Smooth muscle cell (in vitro differentiated cells): ENCODE results near the gene PRIMA1. TPM values are rescaled to one million over a fixed set of nuclear protein-coding genes. Genes with fewer than 3 reads are reported as not detected.

Experiments
- DNase-seq: peaks from one replicate; lab custom pipeline; 2025; ENCODE audit not compliant: unreplicated experiment; lab: John Stamatoyannopoulos, UW
- H2AFZ ChIP-seq: fragments of 200-600 bp; sonication (generic); 2 replicates; pipeline ENCODE4 v1.6.0; 2016; ENCODE audit warnings: antibody characterized with exemption, low read depth, mild to moderate bottlenecking
- H3F3A ChIP-seq: fragments of 200-600 bp; sonication (generic); 2 replicates; pipeline ENCODE4 v1.6.0; 2017; ENCODE audit warnings: antibody characterized with exemption, low read depth
- H3K27ac ChIP-seq: fragments of 200-600 bp; sonication (generic); 2 replicates; pipeline ENCODE4 v1.5.1; 2016; ENCODE audit warnings: low read depth, mild to moderate bottlenecking
- H3K27me3 ChIP-seq: fragments of 200-600 bp; sonication (generic); 2 replicates; pipeline ENCODE4 v1.6.1; 2016; ENCODE audit warnings: low read depth, mild to moderate bottlenecking
- H3K36me3 ChIP-seq: fragments of 200-600 bp; sonication (generic); 2 replicates; pipeline ENCODE4 v1.5.1; 2016; ENCODE audit warnings: low read depth
- H3K4me1 ChIP-seq: fragments of 200-600 bp; sonication (generic); 2 replicates; pipeline ENCODE4 v1.5.1; 2016; ENCODE audit warnings: low read depth
- H3K4me2 ChIP-seq: fragments of 200-600 bp; sonication (generic); 2 replicates; pipeline ENCODE4 v1.6.0; 2016; ENCODE audit warnings: mild to moderate bottlenecking
- H3K4me3 ChIP-seq: fragments of 200-600 bp; sonication (generic); 2 replicates; pipeline ENCODE4 v1.5.1; 2016; ENCODE audit warnings: mild to moderate bottlenecking
- H3K79me2 ChIP-seq: fragments of 200-600 bp; sonication (generic); 2 replicates; pipeline ENCODE4 v1.6.0; 2016; ENCODE audit warnings: low read depth, mild to moderate bottlenecking
- H3K9ac ChIP-seq: fragments of 200-600 bp; sonication (generic); 2 replicates; pipeline ENCODE4 v1.6.0; 2016; ENCODE audit warnings: low read depth
- H3K9me3 ChIP-seq: fragments of 200-600 bp; sonication (generic); replicated peaks from 2 replicates; pipeline ENCODE4 v1.5.1; 2016; ENCODE audit warnings: low read depth
- H4K20me1 ChIP-seq: fragments of 200-600 bp; sonication (generic); 2 replicates; pipeline ENCODE4 v1.6.0; 2016; ENCODE audit warnings: low read depth
- WGBS: methylation state at CpG from one replicate; pipeline ENCODE4 v1.1.7; 2016; ENCODE audit warnings: low lambda C conversion rate; 5-methylcytosine and 5-hydroxymethylcytosine counted together
- polyA plus RNA-seq: library from polyadenylated mRNA; unstranded; fragments of >200 nt; fragmentation: Nextera tagmentation; extraction: Ambion mirVana; gene quantifications from 2 replicates; pipeline ENCODE4 v1.2.1, GENCODE V29; 2016
- total RNA-seq: library from RNA; depleted of rRNA; stranded (reverse); fragments of >200 nt; gene quantifications from 2 replicates; pipeline ENCODE4 v1.2.3, GENCODE V29; 2014
- TF ChIP-seq, protein P1 (sequence below): fragments of 200-600 bp; sonication (generic); IDR thresholded peaks from 2 replicates; pipeline ENCODE4 v1.5.1; 2017; ENCODE audit warnings: borderline replicate concordance, mild to moderate bottlenecking, antibody characterized with exemption; ENCODE audit not compliant: insufficient read depth, poor library complexity, severe bottlenecking

The PRIMA1 gene
- total and polyA plus RNA-seq, 2 experiments from 2014 or later, result not detected

DNA sequence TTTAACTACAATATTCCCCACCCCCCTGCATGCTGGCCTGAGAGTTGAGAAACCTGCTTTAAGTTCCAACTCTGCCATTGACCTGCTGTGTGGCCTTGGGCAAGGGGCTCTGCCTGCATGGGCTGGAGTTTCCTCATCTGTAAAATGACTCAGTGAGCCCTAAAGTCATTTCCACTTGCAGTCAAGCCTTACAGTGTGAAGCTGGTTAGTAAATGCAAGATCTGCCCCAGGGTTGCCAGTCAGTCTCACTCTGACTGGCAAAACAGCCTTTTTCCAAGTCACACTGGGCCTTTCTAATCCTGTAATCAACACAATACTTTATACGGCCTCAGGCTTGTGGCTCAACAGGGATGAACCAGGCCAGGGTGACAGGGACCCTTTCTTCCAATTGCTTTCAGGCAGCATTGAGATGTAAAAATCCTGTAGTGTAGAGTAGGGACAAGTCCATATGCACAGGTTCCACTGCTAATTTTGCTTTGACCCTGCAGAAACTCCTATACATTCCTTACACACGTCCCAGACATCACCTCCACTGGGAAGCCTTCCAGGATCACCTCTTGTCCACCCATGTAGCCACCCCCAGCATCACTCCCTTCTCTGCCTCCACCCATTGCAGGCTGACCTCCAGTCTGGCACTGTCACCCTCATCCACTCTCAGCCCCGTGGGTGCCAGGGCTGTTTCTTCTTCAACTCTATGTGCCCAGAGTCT is 42.6 kb upstream of the PRIMA1 start:
- Histone ChIP-seq H3K9me3 (no peaks in the 10 kb centered on the region), H4K20me1 (no peaks in the 10 kb centered on the region), H3K27me3 (no peaks in the 10 kb centered on the region), H2AFZ (no peak overlapping the region), H3F3A (no peaks in the 10 kb centered on the region), H3K9ac (no peak overlapping the region), H3K4me1 (no peaks in the 10 kb centered on the region), H3K4me3 (no peak overlapping the region), H3K4me2 (no peak overlapping the region), H3K79me2 (no peaks in the 10 kb centered on the region), H3K27ac (no peak overlapping the region), H3K36me3 (no peaks in the 10 kb centered on the region)
- DNase-seq, result no peak
- TF ChIP-seq, protein P1, sequence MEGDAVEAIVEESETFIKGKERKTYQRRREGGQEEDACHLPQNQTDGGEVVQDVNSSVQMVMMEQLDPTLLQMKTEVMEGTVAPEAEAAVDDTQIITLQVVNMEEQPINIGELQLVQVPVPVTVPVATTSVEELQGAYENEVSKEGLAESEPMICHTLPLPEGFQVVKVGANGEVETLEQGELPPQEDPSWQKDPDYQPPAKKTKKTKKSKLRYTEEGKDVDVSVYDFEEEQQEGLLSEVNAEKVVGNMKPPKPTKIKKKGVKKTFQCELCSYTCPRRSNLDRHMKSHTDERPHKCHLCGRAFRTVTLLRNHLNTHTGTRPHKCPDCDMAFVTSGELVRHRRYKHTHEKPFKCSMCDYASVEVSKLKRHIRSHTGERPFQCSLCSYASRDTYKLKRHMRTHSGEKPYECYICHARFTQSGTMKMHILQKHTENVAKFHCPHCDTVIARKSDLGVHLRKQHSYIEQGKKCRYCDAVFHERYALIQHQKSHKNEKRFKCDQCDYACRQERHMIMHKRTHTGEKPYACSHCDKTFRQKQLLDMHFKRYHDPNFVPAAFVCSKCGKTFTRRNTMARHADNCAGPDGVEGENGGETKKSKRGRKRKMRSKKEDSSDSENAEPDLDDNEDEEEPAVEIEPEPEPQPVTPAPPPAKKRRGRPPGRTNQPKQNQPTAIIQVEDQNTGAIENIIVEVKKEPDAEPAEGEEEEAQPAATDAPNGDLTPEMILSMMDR, result no peak
- WGBS, result 72% methylated on average over 3 of the region's 3 CpGs

DNA sequence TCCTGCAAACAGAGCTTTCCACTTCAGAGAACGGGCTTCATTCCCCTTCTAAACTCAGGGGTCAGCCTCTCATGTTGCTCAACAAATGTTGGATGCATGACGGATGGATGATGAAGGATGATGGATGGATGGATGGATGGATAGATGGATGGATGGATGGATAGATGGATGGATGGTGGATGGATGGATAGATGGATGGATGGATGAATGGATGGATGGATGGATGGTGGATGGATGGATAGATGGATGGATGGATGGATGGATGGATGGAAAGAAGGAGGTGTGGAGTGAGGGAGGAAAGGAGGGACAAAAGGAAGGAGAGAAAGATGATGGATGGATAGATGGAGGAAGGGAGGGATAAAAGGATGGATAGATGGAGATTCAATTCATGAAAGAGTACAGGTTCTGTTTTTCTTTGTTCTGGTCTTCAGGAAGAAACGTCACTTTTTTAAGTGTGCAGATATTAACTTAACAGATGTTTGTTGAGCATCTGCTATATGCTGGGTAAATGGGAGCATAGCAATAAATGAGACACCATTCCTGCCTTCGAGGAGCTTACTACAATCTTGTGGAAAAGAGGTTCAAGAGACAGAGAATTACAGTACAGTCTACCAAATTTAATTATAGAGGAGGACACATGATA is 41.7 kb upstream of the PRIMA1 start:
- Histone ChIP-seq H3K4me3 (no peak overlapping the region), H3K27me3 (no peaks in the 10 kb centered on the region), H3K79me2 (no peaks in the 10 kb centered on the region), H3K4me1 (no peaks in the 10 kb centered on the region), H3K9ac (no peak overlapping the region), H3K4me2 (no peak overlapping the region), H3K27ac (no peak overlapping the region), H3F3A (no peaks in the 10 kb centered on the region), H3K9me3 (no peaks in the 10 kb centered on the region), H4K20me1 (no peaks in the 10 kb centered on the region), H3K36me3 (no peaks in the 10 kb centered on the region), H2AFZ (no peak overlapping the region)
- DNase-seq, result no peak
- TF ChIP-seq, protein P1, result no peak
- 85% methylated on average over 4 of the region's 4 CpGs for WGBS

DNA sequence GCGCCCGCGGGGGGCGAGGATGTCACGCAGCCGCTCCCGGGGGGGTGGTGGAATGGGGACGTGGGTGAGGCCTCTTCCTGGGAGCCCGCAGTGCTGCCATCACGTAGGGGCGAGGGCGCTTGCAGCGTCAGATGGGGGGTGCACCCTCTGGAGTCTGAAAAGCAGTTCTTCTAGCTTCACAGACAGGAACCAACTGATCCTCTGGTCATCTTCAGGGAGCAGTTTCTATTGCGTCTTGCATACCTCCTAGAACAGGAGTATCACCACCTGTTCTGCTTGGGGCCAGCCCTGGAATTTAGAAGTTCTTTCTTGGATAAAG is 36.9 kb upstream of the PRIMA1 start:
- Histone ChIP-seq H3K27me3 (no peaks in the 10 kb centered on the region), H3K4me3 (no peak overlapping the region), H3F3A (no peaks in the 10 kb centered on the region), H3K27ac (no peak overlapping the region), H3K9me3 (no peaks in the 10 kb centered on the region), H3K36me3 (no peaks in the 10 kb centered on the region), H3K9ac (no peak overlapping the region), H3K4me1 (no peaks in the 10 kb centered on the region), H3K4me2 (no peak overlapping the region), H3K79me2 (no peaks in the 10 kb centered on the region), H4K20me1 (no peaks in the 10 kb centered on the region), H2AFZ (no peak overlapping the region)
- DNase-seq, result no peak
- 93% methylated on average over 7 of the region's 14 CpGs for WGBS
- TF ChIP-seq, protein P1, result no peak
